Activated effector memory CD4-positive, alpha-beta T cell treated with Interleukin-2 at 50 U/mL for 16 hours (primary cell): ENCODE data around the gene MIB2.
A peak's percentile ranks its signal among the peaks of the same experiment; 100 is the strongest.
"Not testable (repeated sequence)": the region's sequence is repeated elsewhere in the genome, so short reads cannot be mapped to it uniquely, and the experiment has no call there.

ENCODE experiments used
- DNase-seq: peaks from one replicate; pipeline ENCODE4 v3.0.0-alpha.2; 2020

MIB2 gene

DNA sequence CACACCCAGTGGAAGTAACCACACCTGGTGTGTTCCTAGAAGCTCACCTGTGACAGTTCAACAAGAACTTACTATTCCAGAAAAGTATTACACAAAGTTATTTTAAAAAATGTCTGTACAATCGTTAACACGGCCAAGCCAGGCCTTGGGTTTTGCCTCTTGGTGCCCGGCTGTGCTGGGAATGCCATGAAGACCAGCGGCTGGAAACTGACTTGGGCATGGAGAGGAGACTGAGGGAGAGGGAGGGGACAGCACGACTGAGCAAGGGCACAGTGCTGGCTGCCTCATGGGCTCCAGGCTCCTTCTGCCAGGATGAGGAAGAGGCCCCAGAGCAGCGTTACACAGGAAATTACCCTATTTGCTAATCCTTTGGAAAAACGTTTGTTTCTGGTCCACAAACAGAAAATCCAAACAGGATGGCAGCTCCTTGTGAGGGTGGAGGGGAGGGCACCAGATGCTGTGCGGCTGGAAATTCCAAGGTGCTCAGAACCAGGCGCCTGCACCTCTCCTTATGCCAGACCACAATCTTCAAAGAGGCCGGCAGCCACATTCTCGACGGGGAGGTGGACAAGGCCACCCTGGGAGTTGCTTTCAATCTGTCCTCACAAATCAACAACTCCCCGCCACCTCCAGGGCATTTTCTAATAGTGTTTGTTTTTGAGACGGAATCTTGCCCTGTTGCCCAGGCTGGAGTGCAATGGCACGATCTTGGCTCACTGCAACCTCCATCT is 47.7 kb downstream of the MIB2 start:
- not testable (repeated sequence) for DNase-seq

DNA sequence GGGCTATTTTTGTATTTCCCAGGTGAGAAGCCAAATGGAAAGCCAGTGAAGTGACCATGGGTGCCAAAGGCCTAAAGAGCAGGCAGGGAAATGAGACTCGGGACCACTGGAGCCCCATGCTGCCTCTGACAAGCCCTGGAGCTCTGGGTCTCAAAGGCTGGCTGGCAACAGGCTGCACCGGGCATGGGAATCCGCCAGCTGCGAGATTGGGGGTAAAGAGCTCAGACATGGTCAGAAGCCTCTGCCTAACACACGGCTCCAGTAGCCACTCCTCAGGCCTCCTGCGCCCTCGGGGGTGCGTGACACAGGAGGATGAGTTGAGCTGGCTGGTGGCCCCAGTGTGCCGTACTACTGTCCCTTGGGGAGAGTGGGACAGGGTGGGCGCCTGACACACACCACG is 49.0 kb downstream of the MIB2 start:
- DNase-seq = not testable (repeated sequence)

DNA sequence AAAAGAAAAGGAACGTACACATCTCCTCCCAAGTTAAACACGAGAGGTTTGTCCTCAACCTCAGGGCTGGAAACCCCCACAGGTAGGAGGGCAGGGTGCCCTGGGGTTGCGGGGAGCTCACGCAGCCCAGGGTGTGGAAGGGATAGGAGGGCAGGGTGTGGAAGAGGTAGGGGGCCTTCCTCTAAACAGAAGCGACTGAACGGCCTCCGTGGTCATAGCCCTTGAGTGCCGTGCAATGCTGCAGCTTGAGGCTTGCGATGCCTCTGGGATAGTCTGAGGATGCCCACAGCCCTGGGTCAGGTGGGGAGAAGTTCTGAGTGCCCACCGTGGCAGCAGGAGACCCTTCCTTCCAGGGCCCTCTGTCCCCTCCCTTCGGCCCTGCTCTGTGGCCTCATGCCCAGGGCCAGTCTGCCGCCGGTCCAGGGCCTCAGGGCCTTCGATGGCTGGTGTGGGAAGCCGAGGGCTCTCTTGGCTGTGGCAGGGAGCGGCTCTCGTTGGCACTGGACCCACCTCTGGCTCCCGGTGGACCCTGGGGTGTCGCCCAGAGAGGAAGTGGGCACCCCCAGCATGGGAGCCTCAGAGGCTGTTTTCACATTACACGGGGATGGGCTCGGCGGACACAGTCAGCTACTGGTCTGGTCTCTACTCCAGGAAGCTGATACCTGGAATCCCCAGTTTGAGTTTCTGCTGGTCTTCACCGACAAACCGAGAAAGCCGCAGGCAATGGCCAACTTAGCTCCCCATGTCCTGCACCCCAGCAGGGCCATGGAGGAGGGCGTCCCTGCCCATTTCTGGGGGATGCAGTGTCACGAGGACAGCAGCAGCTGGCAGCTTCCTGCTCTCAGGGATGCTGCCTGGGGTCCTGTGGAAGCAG is 49.9 kb downstream of the MIB2 start:
- no peak for DNase-seq

DNA sequence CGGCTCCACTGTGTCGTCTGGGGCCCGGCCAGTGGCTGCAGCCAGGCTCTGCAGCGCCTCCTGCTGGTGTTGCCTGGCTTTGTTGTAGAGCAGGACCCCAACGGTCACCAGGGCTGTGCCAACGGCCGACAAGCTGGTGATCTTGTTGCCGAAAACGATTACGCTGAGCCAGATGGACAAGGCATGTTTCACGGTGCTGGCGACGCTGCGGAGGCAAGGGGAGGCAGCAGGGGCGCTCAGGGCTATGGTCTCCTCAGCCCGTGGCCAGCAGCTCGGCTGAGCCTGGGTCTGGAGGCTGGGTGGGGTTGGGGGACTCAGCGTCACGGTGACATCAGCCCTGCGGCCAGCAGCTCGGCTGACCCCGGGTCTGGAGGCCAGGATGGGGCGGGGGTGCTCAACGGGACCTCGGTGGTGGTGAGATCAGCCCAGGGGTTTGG is 50.5 kb downstream of the MIB2 start:
- no peak for DNase-seq

DNA sequence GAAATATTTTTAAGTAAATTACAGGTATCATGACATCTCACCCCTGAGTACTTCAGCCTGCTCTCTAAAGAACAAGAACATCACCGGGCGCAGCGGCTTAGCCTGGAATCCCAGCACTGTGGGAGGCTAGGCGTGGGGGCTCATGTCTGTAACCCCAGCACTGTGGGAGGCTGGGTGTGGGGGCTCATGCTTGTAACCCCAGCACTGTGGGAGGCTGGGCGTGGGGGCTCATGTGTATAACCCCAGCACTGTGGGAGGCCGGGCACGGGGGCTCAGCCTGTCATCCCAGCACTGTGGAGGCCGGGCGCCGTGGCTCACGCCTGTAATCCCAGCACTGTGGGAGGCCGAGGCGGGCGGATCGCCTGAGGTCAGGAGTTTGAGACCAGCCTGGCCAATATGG is 51.2 kb downstream of the MIB2 start:
- DNase-seq = no peak

DNA sequence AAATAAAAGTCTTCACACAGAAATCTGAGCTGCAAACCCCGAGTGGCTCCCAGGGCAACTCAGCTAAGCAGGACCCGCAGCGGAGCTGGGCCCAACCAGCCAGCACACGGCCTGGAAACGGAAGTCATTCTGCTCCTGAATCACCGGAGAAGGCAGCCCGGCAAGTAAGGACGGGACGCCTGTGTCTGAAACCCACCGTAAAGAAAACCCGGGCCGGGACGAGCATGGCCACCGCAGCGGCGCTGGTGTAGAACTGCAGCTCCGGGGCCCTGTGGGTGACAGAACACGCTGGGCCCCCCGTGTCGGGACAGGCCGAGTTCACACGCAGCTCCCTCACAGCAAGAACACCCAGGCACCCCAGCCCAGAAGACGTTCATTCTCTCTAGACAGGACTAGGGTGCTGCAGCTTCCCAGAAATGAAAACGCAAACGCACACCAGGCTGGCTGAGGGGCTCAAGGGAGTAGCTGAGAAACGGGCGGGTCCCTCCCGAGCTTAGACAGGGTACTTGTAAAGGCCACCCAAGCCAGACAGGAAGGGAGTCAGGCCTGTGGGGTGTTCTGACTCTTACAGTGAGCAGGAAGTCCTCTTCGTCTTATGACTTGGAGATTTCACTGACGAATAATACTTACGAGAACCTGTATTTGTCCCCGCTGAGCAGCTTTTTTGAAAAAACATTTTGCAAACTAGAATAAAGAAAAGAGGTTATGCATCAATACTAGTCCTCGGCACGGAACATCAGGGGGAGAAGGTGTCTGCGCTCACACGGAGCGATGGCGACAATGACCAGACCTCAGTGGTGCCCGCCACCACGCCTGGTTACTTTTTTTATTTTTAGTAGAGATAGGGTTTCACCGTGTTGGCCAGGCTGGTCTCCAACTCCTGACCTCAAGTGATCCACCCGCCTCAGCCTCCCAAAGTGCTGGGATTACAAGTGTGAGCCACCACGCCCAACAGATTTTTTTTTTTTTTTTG is 54.5 kb downstream of the MIB2 start:
- DNase-seq = no peak

DNA sequence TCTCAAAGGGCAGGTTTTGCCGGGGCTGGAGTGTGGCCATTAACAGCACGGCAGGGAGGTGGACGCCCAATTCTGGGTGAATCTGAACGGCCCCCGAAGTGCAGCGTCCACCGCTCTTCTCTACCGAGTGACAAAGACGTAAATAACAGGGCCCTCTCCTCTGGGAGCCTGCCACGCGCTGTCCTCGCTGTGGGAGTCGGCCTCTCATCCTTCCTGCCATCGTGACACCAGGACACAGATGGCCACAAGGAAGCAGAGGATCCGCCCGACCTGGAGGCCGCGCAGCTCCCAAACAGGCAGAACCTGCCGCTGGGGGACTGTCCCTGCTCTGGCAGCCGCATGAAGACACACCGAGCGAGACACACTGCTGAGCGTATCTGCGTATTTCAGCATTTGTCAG is 55.6 kb downstream of the MIB2 start:
- no peak for DNase-seq

DNA sequence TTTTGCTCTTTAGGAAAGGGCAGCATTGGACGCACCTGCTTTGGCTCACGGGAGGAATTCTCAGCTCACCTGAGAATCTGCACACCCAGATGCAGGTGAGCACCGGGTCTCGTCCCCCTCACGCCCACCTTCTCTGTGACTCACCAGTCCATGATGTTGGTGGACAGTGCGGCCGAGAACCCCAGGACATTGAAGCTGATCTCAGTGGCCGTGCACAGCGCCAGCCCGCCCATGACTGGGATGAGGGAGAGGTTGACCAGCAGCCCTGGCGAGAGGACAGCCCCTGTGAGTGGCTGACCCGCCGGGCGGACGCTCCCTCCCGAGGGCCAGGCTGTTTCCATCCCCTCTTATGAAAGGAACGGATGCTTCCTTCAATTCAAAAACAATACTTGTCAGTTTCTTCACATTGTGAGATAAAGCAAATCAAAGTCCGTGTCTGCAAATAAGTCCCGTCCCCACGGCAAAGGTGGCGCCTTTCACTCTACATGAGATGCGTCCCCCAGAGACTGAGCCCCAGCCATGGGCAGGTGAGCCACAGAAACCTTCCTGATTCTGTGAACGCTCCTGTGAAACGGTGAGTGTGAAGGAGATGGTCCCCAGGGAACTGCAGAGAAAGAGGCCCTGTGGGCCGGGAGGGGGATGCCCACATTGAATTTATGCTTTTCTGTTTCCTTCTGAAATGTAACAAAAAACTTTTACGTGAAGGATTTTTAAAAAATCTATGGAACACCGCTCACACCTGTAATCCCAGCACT is 56.2 kb downstream of the MIB2 start:
- DNase-seq = no peak

DNA sequence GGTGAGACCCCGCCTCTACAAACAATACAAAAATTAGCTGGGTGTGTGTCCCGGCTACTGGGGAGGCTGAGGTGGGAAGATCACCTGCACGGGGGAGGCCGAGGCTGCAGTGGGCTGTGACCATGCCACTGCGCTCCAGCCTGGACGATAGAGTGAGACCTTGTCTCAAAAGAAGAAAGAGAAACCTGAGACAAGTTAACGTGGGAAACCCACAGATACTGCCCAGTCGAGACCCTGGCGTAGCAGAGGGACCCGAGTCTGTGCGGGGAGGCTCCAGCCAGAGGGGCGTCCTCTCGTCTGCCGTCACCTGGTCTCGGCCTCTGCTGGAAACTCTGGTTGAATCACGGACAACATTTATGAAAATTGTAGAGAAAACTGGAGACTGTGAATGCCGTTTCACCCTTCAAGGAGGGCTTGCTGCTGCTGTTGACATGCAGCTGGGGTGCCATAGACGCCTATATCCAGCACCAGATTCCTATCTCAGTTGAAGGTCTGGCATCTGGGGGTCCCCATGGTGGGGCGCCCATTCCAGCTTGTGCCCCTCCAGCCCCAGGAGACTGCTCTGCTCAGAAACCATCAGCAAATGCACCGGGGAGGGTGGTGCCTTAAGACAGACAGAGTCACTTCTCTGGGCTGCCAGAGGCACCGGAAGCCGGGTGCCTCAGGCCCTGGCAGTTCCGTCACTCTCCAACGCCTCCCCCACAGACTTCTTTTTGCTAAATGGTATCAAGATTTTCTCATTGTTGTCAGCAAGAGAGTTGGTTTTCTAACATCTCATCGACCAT is 57.1 kb downstream of the MIB2 start:
- DNase-seq = no peak

DNA sequence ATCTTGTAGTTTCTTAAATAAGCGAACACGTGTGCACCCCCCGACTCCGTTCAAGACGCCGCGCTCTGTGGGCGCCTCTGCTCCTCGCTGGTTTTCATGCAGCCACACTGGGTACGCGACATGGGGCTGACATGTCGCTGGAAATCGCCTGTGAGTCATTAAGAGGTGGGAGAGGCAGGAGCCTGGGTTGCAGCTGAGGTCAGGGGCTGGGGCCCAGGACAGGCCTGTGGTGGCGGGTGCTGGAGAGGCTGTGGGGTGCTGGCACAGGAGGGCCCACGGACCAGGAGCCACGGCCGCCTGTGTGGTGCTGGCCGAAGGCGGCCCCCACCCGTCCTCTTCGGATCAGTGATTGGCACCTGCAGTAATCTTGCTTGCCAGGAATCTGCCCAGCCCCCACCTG is 59.5 kb downstream of the MIB2 start:
- not testable (repeated sequence) for DNase-seq

DNA sequence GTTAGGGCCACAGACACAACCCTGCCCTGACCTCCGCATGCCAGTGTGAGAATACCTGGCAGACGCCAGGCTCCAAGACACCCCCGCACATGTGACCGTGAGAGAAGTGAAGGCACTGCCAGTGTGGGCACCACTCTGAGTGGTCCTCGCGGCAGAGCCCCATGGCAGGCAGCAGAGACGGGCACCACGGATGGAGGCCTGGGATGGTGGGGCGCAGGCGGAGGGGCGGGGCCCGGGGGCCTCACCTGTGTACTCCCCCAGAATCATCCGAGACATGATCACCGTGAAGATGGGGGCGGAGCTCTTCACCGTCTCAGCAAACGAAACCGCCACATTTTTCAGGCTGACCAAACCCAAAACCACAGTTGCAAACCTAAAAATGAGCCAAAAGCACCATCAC is 59.9 kb downstream of the MIB2 start:
- DNase-seq = not testable (repeated sequence)

DNA sequence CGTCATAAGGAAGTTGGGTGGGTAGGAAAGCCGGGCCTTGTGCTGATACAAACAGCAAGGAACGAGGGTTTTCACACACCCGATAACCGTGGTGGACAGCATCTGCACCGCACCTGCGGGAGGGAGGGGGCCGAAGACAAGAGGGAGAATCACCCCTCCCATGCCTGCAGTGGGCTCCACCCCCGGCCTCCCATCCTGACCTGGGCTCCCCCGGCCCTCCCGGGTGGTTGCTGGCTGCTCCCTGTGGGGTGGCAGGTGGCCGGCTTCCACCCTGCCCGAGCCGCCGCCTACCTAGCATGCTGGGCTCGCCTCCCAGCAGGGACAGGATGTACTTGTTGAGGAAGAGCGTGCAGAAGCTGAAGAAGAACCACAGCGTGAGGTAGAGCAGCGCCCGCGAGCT is 60.8 kb downstream of the MIB2 start:
- not testable (repeated sequence) for DNase-seq

DNA sequence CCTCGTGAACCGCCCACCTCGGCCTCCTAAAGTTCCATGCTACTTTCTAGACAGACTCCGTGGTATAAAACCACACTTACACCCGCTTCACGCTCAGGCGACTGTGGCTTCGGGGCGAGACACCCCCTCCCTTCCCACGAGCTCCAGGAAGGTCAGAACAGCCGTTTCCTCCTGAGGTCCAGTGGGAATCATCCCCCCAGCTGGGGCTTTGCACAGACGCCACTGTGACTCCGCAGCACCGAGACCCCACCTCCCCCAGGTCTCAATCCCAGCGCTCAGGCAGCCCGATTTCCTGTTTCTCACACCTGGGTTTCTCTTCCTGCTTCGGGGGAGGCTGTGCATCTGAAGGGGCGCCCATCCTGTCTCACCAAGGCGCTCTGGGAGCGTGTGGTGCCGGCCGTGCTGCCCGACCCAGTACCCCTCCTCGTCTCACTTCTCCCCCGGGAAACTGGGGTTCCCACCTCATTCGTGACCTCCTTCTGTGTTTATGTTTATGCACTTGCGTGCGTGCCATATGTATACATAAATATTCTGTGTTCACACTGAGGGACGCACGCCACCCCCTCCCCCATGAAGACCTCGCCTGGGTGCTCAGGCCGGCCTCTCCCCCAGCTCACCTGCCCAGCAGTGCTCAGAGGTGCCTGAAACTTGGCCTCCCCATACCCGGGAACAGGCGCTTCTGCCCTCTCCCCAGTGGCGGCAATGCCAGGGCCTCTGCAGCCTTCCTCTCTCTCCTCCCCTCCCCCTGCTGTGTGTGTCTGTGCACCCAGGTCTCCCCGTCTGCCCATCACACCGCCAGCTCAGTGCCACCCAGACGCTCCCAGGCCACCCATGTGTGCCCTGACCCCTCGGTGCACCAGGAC is 62.6 kb downstream of the MIB2 start:
- peak; percentile 60 for DNase-seq

DNA sequence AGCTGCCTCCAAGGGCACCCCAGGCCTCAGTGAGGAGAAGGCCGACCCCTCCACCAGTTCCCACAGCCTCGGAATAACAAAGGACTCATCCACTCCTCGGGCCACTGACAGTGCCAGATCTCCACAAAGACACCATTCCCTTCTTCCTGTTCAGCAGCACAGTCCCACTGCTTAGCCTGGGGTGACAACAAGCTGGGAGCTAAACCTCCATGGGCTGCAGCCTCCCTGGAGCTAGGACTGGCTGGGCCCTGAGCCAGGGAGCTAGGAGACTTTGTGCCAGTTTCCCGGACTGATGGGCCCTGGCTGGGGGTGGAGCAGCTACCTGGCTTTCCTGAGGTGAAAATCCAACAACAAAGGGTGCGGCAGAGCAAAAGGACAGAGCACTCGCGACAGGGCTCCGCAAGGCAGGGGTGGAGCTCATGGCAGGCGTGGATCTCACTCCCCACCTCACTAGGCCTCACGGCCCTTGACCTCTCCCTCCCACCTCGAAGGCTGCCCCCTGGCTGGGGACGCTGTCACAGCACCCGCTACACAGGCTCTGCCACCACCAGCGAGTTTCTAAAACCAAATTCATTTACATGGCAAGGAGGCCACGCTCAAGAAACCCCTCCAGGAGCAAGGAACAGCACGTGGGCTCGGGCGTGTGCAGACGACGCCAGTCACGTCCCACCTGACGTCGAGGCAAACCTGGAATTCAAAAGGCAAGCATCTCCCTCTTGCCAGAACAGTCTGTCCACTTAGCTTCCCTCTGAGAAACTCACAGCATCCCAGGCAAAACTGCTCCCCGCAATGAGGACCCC is 63.5 kb downstream of the MIB2 start:
- DNase-seq = no peak
